ENCODE data around the gene CDC42BPA. TPM values are rescaled to one million over a fixed set of nuclear protein-coding genes. Genes with fewer than 3 reads are reported as not detected.

CDC42BPA gene
- polyA plus RNA-seq, 1 donor (not counting 4 experiments of a cell fraction or from before 2014, with no cell fraction given) = 9.2 TPM

DNA sequence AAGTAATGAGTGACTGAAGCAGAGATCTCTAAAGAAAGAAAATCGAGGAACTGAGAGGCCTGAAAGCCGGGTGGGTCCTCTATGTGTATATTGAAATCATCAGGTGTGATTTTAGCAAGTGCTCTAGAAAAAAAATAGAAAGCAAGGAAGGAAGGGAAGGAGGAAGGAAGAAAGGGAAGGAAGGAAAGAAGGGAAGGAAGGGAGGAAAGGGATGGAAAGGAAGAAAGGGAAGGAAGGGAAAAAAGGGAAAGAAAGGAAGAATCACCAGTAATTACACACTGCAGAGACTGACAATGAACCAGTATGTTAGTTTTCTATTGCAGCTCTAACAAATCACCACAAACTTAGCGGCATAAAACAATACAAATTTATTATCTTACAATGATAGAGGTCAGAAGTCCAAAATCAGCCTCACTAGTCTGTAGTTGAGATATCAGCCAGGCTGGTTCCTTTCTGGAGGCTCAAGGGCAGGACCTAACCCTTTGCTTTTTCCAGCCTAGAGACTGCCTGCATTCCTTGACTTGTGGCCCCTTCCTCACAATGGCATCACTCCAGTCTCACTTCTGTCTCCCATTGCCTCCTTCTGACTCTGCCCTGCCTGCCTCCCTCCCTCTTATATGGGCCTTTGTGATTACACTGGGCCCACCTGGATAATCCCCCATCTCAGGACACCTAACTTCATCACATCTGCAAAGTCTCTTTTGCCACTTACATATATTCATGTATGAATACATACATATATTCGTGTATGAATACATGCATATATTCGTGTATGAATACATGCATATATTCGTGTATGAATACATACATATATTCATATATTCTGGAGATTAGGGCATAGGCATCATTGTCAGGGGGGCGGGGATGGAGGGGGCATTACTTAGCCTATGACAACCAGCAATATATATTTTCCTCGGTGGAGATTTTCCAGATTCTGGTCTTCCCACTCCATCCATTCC, 47.5 kb upstream of the CDC42BPA start:
- no peaks in the 10 kb centered on the region for H3K36me3 ChIP-seq (ENCODE audit: control insufficient read depth in 2 of 2, extremely low read depth in 1 of 2, insufficient read depth in 2 of 2, low read length in 2 of 2)
- no peaks in the 10 kb centered on the region for H3K9me1 ChIP-seq (ENCODE audit: control insufficient read depth, extremely low read depth, insufficient read depth, low read length)
- no peak overlapping the region for H3K4me2 ChIP-seq (ENCODE audit: control insufficient read depth, extremely low read depth, insufficient read depth, low read depth, low read length)
- FAIRE-seq = no peak
- no peak overlapping the region for H3K27ac ChIP-seq (ENCODE audit: control insufficient read depth, insufficient read depth, low read length)
- H3K9ac ChIP-seq (ENCODE audit: control insufficient read depth, extremely low read depth, insufficient read depth, low read length) = no peak overlapping the region
- no peaks in the 10 kb centered on the region for H3K27me3 ChIP-seq (ENCODE audit: control insufficient read depth, extremely low read depth, insufficient read depth, low read length)
- no peaks in the 10 kb centered on the region for H3K4me1 ChIP-seq (ENCODE audit: control insufficient read depth, extremely low read depth, insufficient read depth, low read length)
- TF ChIP-seq, protein P1, sequence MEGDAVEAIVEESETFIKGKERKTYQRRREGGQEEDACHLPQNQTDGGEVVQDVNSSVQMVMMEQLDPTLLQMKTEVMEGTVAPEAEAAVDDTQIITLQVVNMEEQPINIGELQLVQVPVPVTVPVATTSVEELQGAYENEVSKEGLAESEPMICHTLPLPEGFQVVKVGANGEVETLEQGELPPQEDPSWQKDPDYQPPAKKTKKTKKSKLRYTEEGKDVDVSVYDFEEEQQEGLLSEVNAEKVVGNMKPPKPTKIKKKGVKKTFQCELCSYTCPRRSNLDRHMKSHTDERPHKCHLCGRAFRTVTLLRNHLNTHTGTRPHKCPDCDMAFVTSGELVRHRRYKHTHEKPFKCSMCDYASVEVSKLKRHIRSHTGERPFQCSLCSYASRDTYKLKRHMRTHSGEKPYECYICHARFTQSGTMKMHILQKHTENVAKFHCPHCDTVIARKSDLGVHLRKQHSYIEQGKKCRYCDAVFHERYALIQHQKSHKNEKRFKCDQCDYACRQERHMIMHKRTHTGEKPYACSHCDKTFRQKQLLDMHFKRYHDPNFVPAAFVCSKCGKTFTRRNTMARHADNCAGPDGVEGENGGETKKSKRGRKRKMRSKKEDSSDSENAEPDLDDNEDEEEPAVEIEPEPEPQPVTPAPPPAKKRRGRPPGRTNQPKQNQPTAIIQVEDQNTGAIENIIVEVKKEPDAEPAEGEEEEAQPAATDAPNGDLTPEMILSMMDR (optimal IDR thresholded peaks at IDR 0.05 in 1 of 3, IDR thresholded peaks at IDR 0.05 in 1 of 3, conservative IDR thresholded peaks at IDR 0.05 in 1 of 3; ENCODE audit: extremely low read depth in 1 of 3, insufficient read depth in 2 of 3, low read length in 3 of 3) = no peak
- no peak for TF ChIP-seq EZH2 (IDR thresholded peaks at IDR 0.05; ENCODE audit: low read length)
- H3K9me3 ChIP-seq (ENCODE audit: control insufficient read depth, low read depth, low read length) = no peaks in the 10 kb centered on the region
- dilution Hi-C loops (cut with MboI; ENCODE audit: extremely low pct_ligation_motif_present, low sequenced_read_pairs) = no loop called here
- no peak overlapping the region for H3K4me3 ChIP-seq (ENCODE audit: control insufficient read depth in 2 of 3, extremely low read depth in 1 of 3, insufficient read depth in 2 of 3, low read depth in 1 of 3, low read length in 3 of 3)
- no peaks in the 10 kb centered on the region for H3K79me2 ChIP-seq (ENCODE audit: control insufficient read depth, insufficient read depth, low read length)
- H2AFZ ChIP-seq (ENCODE audit: control insufficient read depth, low read length) = no peak overlapping the region
- H4K20me1 ChIP-seq (ENCODE audit: control insufficient read depth, extremely low read depth, insufficient read depth, low read length) = no peaks in the 10 kb centered on the region
- no peak for DNase-seq (ENCODE audit: low read depth, low spot score)

DNA sequence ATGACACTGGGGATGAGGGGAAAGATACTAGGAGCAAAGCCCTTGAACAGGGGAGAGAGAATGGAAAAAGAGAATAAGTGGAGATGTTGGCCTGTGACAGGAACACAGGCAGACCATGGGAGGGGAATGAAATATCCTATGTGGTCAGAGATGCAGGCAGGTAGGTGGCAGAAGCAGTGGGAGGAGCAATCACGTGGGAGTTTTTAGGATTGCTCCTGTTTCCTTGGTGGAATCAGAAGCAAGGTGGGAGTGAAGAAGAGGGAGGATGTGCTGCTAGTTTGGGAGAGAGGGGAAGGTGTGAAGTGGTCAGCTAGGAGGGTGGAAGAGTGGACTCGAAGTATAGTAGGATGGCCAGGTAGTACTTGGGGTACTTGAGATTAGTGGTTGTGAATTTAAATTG, 46.4 kb upstream of the CDC42BPA start:
- H3K9me1 ChIP-seq (ENCODE audit: control insufficient read depth, extremely low read depth, insufficient read depth, low read length) = no peaks in the 10 kb centered on the region
- H4K20me1 ChIP-seq (ENCODE audit: control insufficient read depth, extremely low read depth, insufficient read depth, low read length) = no peaks in the 10 kb centered on the region
- H3K36me3 ChIP-seq (ENCODE audit: control insufficient read depth in 2 of 2, extremely low read depth in 1 of 2, insufficient read depth in 2 of 2, low read length in 2 of 2) = no peaks in the 10 kb centered on the region
- TF ChIP-seq, protein P1 (optimal IDR thresholded peaks at IDR 0.05 in 1 of 3, IDR thresholded peaks at IDR 0.05 in 1 of 3, conservative IDR thresholded peaks at IDR 0.05 in 1 of 3; ENCODE audit: extremely low read depth in 1 of 3, insufficient read depth in 2 of 3, low read length in 3 of 3) = no peak
- TF ChIP-seq EZH2 (IDR thresholded peaks at IDR 0.05; ENCODE audit: low read length) = no peak
- no peaks in the 10 kb centered on the region for H3K79me2 ChIP-seq (ENCODE audit: control insufficient read depth, insufficient read depth, low read length)
- FAIRE-seq = no peak
- no peak for DNase-seq (ENCODE audit: low read depth, low spot score)
- no peak overlapping the region for H3K4me3 ChIP-seq (ENCODE audit: control insufficient read depth in 2 of 3, extremely low read depth in 1 of 3, insufficient read depth in 2 of 3, low read depth in 1 of 3, low read length in 3 of 3)
- dilution Hi-C loops (cut with MboI; ENCODE audit: extremely low pct_ligation_motif_present, low sequenced_read_pairs) = no loop called here
- no peaks in the 10 kb centered on the region for H3K27me3 ChIP-seq (ENCODE audit: control insufficient read depth, extremely low read depth, insufficient read depth, low read length)
- H3K27ac ChIP-seq (ENCODE audit: control insufficient read depth, insufficient read depth, low read length) = no peak overlapping the region
- H3K4me2 ChIP-seq (ENCODE audit: control insufficient read depth, extremely low read depth, insufficient read depth, low read depth, low read length) = no peak overlapping the region
- no peaks in the 10 kb centered on the region for H3K9me3 ChIP-seq (ENCODE audit: control insufficient read depth, low read depth, low read length)
- H3K4me1 ChIP-seq (ENCODE audit: control insufficient read depth, extremely low read depth, insufficient read depth, low read length) = no peaks in the 10 kb centered on the region
- H3K9ac ChIP-seq (ENCODE audit: control insufficient read depth, extremely low read depth, insufficient read depth, low read length) = no peak overlapping the region
- no peak overlapping the region for H2AFZ ChIP-seq (ENCODE audit: control insufficient read depth, low read length)
